ENCODE data around the gene HNRNPR. TPM values are rescaled to one million over a fixed set of nuclear protein-coding genes. Genes with fewer than 3 reads are reported as not detected.

HNRNPR gene
- total RNA-seq, 6 experiments from 2014 or later, result 27.5 to 44.2 (median 32.0) TPM

DNA sequence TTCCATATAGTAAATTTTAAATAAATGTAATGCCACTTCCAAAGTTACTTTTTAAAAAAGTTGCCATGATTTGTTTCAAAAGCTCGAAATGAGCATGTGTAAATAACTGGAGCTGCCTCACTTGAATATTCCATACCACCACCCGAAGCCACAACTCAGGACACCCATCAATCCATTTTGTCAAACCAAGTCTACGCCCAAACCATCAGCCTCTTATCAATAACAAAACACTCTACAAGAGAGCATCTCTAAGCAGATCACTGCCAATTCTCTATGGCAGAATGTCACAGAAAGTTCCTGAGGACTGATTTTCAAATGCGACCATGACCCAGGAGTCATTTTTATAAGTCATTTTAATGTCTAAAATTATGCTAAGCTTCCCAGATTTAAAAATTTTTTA lies 4.5 kb downstream of the HNRNPR start:
- H3K4me1 ChIP-seq, result peaks cover 0 to 25% (median 13%) of the 10 kb centered on the region in 4 donors
- no peaks in the 10 kb centered on the region for H3K9me3 ChIP-seq
- H3K4me3 ChIP-seq, result no peak overlapping the region
- no peak for DNase-seq
- WGBS (ENCODE audit: insufficient coverage, low coverage, low lambda C conversion rate, missing lambda C conversion rate), result 71% methylated on average over 4 of the region's 4 CpGs
- no peaks in the 10 kb centered on the region for H3K27me3 ChIP-seq
- ATAC-seq, result no peak
- H3K27ac ChIP-seq, result no peak overlapping the region
- H3K36me3 ChIP-seq, result peaks cover 0 to 27% (median 13%) of the 10 kb centered on the region in 4 donors
- TF ChIP-seq, protein P1, sequence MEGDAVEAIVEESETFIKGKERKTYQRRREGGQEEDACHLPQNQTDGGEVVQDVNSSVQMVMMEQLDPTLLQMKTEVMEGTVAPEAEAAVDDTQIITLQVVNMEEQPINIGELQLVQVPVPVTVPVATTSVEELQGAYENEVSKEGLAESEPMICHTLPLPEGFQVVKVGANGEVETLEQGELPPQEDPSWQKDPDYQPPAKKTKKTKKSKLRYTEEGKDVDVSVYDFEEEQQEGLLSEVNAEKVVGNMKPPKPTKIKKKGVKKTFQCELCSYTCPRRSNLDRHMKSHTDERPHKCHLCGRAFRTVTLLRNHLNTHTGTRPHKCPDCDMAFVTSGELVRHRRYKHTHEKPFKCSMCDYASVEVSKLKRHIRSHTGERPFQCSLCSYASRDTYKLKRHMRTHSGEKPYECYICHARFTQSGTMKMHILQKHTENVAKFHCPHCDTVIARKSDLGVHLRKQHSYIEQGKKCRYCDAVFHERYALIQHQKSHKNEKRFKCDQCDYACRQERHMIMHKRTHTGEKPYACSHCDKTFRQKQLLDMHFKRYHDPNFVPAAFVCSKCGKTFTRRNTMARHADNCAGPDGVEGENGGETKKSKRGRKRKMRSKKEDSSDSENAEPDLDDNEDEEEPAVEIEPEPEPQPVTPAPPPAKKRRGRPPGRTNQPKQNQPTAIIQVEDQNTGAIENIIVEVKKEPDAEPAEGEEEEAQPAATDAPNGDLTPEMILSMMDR (IDR thresholded peaks at IDR 0.05), result no peak
- TF ChIP-seq POLR2A (IDR thresholded peaks at IDR 0.05), result no peak
- intact Hi-C loops (cut with DNase I), result no loop called here

DNA sequence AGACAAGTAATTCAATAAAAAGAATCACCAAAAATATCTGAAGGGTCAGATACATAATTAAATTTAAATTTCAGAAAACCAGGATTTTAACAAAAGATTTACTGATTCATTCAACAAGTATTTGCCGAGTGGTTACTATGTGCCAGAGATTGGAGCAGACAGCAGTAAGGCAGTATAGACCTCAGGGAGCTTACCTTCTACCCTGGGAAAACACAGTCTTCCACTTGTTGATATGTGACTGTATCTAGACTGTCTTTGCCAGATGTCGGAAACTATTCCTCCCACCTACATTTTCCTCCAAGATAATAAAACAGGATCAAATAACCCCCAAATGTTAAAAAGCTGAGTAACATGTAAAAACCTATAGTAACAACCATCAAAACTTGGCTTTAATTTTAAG lies 6.2 kb downstream of the HNRNPR start:
- no peaks in the 10 kb centered on the region for H3K9me3 ChIP-seq
- peaks cover 0 to 44% (median 18%) of the 10 kb centered on the region in 4 donors for H3K36me3 ChIP-seq
- no peak overlapping the region for H3K4me3 ChIP-seq
- WGBS (ENCODE audit: insufficient coverage, low coverage, low lambda C conversion rate, missing lambda C conversion rate), result 88% methylated on average over 2 of the region's 2 CpGs
- no peak for TF ChIP-seq POLR2A (IDR thresholded peaks at IDR 0.05)
- TF ChIP-seq, protein P1 (IDR thresholded peaks at IDR 0.05), result no peak
- DNase-seq (no peak), ATAC-seq (no peak)
- H3K27me3 ChIP-seq, result no peaks in the 10 kb centered on the region
- H3K27ac ChIP-seq, result no peak overlapping the region
- peaks cover 0 to 23% (median 13%) of the 10 kb centered on the region in 4 donors for H3K4me1 ChIP-seq
- intact Hi-C loops (cut with DNase I), result no loop called here

DNA sequence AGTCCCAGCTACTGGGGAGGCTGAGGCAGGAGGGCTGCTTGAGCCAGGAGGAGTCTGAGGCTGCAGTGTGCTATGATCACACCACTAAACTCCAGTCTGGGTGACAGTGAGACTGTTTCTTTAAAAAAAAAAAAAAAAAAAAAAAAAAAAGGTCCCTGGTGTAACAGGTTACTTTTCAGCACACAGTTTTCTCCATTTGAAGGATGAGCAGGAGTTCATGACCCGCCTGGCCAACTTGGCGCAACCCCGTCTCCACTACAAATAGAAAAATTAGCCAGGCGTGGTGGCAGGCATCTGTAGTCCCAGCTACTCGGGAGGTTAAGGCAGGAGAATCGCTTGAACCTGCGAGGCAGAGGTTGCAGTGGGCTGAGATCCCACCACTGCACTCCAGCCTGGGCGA lies 12.4 kb downstream of the HNRNPR start:
- Histone ChIP-seq H3K9me3 (no peaks in the 10 kb centered on the region), H3K36me3 (peaks cover 0 to 49% (median 26%) of the 10 kb centered on the region in 4 donors), H3K27ac (peak overlapping the region in 1 of 3 donors; percentile 74), H3K27me3 (no peaks in the 10 kb centered on the region), H3K4me3 (no peak overlapping the region), H3K4me1 (peaks cover 0 to 16% (median 5%) of the 10 kb centered on the region in 4 donors)
- peak; percentile 53 to 91 (median 64) for ATAC-seq
- TF ChIP-seq, protein P1 (IDR thresholded peaks at IDR 0.05), result no peak
- no peak for TF ChIP-seq POLR2A (IDR thresholded peaks at IDR 0.05)
- peak in 2 of 3 donors; percentile 68 to 72 for DNase-seq
- intact Hi-C loops (cut with DNase I), result no loop called here
- whole genome bisulfite sequencing (ENCODE audit: insufficient coverage, low coverage, low lambda C conversion rate, missing lambda C conversion rate), result 38% methylated on average over 8 of the region's 8 CpGs

DNA sequence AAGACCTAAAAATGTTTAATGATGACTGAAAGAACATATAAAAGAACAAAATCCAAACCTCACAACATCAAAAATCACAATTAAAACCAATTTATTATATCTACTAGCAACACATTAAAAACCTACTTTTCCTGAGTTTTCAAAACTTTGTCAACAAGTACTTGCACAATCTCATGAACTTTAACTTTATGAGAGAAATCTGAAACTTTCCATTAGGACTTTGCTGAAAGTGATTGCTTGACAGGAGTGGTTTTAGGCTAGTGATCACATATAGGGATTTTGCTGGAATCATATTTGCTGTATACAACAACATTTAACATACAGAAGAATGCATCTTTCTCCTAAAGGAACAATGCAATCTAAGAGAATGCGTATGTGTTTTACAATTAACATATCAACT lies 13.2 kb downstream of the HNRNPR start:
- Histone ChIP-seq H3K4me1 (peaks cover 0 to 16% (median 5%) of the 10 kb centered on the region in 4 donors), H3K27me3 (no peaks in the 10 kb centered on the region), H3K36me3 (peaks cover 0 to 48% (median 26%) of the 10 kb centered on the region in 4 donors), H3K27ac (peak overlapping the region in 2 of 3 donors; percentile 48 to 74), H3K9me3 (no peaks in the 10 kb centered on the region), H3K4me3 (no peak overlapping the region)
- DNase-seq (no peak), ATAC-seq (peak; percentile 45 to 81 (median 61))
- WGBS (ENCODE audit: insufficient coverage, low coverage, low lambda C conversion rate, missing lambda C conversion rate), result 91% methylated on average over 1 of the region's 1 CpG
- TF ChIP-seq, protein P1 (IDR thresholded peaks at IDR 0.05), result no peak
- TF ChIP-seq POLR2A (IDR thresholded peaks at IDR 0.05), result no peak
- intact Hi-C loops (cut with DNase I), result no loop called here
